GM19043 (cell line): ENCODE measurements around the gene COX11.

Experiments used
- ATAC-seq: cut with Tn5 transposase; IDR thresholded peaks from one replicate; pipeline ENCODE4 v1.9.1; 2021; ENCODE audit warnings: low read depth; ENCODE audit not compliant: unreplicated experiment

The COX11 gene, protein sequence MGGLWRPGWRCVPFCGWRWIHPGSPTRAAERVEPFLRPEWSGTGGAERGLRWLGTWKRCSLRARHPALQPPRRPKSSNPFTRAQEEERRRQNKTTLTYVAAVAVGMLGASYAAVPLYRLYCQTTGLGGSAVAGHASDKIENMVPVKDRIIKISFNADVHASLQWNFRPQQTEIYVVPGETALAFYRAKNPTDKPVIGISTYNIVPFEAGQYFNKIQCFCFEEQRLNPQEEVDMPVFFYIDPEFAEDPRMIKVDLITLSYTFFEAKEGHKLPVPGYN

DNA sequence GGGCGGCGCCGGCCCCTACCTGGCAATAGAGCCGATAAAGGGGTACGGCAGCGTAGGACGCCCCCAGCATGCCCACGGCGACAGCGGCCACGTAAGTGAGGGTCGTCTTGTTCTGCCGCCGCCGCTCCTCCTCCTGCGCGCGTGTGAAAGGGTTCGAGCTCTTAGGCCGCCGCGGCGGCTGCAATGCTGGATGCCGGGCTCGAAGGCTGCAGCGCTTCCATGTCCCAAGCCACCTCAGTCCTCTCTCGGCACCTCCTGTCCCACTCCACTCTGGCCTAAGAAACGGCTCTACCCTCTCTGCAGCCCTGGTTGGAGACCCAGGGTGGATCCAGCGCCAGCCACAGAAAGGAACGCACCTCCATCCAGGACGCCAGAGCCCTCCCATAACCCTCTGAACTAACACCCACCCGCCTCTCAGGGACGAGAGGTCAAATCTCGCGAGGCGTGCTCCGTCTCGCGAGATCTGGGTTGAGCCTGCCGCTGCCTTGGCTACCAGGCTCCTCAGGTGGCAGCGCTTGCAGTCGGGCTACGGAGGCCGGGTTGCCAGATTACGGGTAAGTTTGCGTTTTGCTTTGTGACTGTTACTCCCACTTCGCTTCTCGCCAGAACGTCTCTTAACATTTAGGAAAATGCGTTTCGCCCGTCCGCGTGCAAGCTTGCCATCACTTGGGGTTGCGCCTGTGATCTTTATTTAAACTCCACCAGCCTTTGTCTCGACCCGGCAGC is at the start of gene COX11, which contains the start of gene STXBP4:
TSS of gene COX11 (minus strand) at position 393 of the 726 bp plus-strand sequence. CDS start at position 385, 8 bp downstream.
TSS of gene STXBP4 (plus strand) at position 504 of the 726 bp plus-strand sequence. CDS start 17,455 bp downstream, outside the sequence.
- peak; percentile 86 for ATAC-seq

DNA sequence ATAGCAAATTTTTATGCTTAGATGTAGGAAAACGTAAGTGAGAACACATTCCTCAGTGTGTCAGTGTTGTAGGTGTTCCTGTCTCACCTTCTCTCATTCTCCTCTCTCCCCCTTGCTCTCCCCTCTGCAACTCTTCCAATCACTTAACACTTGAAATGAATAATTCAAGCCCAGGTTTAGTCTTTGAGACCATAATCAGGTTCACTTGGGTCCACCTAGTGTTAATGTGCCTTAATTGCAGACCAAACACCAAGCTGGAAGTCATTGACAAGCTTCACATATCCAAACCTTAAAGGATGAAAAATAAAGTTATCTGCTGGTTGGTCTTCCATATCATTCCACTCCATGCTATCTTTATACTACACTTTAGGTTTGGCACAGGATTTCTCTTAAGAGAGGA is 37.1 kb upstream of the COX11 start:
- ATAC-seq = no peak

DNA sequence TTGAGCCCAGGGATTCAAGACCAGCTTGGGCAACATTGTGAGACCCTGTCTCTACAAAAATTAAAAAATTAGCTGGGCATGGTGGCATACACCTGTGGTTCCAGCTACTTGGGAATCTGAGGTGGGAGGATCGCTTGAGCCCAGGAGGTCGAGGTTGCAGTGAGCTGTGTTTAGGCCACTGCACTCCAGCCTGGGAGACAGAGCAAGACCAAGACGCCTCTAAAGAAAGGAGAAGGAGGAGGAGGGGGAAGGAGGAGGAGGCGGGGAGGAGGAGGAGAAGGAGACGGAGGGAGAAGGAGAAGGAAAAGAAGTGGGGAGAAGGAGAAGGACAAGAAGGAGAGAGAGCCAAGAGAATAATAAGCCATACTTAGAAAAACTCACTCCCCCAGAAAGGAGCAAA is 36.0 kb upstream of the COX11 start:
- ATAC-seq = no peak

DNA sequence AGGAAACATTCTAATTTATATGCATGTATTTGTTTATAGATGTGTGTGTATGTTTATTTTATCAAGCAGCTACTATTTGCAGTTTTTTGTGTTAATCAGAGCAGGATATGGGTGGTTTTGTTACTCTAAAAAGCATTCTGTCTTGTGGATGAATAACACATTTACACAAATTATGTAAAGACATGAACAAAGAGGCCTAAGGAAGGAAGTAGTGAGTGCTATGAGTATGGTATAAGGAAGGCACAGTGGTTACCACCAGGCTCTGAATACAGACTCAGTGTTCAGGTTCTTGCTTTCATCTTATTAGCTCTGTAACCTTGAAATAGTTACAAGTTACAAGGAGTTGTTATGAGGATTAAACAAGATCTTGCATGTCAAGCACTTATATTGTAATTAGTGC is 34.0 kb upstream of the COX11 start:
- no peak for ATAC-seq

DNA sequence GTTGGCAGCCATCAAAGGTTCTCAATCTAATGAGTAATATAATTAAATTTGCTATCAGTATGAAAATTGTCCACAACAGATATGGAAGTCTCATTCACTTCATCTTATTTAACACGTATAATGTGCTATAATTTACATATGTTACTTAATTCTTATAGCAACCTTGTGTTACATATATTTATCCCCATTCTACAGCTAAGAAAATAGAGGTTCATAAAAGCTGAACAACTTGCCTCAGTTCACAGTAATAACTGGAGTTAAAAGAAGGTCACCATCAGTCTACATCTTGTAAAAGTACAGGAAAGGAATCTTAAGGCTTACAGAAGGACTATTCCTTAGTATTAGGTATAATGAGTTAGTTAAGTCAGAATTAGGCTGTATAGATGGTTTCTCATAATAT is 28.0 kb upstream of the COX11 start:
- ATAC-seq = no peak

DNA sequence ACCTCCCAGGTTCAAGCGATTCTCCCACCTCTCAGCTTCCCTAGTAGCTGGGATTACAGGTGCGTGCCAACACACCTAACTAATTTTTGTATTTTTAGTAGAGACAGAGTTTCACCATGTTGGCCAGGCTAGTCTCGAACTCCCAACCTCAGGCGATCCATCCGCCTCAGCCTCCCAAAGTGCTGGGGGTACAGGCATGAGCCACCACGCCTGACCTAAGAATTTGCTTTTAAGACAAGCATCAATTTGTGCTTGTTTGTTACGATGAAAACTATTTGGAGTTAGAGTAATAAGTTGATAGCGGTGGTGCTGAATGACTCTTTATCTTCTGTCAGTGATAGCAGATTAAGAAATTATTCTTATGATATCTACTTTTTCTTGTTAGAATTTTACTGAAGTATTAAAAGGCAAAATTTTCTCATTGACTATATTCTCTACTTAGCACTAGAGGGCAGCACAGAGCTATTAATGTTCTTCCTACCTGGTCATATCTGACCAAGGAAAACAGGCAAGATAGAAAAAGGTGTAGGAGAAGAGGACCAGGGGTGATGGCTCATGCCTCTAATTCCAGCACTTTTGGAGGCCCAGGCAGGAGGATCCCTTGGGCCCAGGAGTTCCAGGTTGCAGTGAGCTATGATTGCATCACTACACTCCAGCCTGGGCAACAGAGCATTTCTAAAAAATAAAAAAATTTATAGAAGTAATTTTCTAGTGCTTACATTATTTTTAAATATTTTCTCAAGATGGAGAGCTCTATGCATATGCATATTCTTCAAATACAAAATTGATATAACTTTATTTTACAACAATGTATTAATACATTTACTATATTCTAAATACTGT is 24.6 kb upstream of the COX11 start:
- peak; percentile 68 for ATAC-seq

DNA sequence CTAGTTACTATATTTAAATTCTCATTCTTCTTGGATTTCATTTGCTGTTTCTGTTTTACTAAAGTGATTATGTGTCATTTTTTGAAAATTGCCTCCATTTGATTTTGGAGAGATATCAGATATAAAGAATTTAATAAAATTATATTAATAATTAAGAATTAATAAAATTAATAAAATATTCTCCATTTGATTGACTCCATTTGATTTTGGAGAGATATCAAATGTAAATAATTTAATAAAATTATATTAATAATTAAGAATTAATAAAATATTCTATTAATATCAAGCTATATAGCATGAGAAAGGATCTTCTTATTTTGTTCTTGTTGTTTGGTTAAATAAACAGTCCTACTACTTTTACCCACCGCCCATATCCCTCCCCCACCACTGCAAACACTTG is 23.1 kb upstream of the COX11 start:
- ATAC-seq = no peak

DNA sequence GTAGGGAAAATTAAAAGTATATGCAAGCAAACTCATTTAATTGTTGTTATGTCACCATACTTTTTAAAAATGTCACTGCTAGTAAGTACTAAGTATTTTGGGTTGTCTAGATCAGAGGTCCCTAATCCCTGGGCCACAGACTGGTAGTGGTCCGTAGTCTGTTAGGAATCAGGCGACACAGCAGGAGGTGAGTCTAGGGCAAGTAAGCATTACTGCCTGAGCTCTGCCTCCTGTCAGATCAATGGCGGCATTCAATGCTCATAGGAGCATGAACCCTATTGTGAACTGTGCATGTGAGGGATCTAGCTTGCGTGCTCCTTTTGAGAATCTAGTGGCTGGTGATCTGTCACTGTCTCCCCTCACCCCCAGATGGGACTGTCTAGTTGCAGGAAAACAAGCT is 21.7 kb upstream of the COX11 start:
- ATAC-seq = no peak

DNA sequence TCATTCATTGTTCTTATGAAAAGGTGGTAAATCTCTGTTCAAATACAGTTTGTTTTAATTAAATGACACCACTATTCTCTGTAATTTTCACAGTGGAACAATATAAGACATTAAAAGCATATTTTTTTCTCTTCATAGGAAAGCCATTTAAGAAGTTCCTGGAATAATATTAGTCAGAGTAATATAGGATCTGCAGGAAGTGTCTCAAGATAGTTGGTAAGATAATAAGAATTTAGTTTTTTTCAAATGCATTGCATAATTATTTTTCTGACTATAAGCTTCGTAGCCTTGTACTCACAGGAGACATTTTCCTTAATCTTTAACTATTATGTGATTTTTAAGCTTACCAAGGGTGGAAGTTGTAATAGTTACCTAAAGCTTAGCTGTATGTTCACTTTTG is 17.0 kb upstream of the COX11 start:
- ATAC-seq = no peak

DNA sequence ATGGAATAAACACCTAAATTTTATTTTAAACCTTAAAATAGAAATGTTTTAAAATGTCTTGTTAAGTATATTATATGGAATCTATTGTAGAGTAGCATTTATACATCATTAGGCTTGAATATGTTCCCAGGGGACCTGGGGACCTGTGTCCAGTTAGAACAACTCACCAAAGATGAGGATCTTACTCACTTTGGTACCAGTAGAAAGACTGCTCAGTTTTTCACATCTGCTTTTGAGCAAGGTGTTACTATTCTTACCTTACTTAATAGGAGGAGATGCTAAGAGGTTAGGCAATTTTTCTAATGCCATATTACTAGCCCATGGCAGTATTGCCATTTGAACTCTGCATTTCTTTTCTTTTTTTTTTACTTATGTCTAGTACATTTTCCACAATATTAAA is 14.8 kb upstream of the COX11 start:
- ATAC-seq = no peak

DNA sequence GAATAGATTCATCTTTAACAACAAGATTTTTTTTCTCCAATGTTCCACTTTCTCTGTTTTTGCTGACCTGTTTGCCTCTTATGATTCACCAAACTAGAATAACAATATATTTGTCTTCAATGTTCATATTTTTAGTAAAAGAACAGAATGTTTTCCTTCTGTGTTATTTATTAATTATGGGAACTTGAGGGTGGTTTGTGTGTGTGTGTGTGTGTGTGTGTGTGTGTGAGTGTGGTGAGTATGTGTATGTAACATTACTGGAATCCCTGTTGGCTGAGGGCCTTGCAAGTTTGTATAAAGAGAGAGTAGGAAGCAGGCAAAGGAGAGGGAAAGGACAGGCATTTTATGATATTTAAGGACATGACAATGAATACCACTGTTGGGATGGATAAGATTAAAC is 13.9 kb upstream of the COX11 start:
- ATAC-seq = no peak

DNA sequence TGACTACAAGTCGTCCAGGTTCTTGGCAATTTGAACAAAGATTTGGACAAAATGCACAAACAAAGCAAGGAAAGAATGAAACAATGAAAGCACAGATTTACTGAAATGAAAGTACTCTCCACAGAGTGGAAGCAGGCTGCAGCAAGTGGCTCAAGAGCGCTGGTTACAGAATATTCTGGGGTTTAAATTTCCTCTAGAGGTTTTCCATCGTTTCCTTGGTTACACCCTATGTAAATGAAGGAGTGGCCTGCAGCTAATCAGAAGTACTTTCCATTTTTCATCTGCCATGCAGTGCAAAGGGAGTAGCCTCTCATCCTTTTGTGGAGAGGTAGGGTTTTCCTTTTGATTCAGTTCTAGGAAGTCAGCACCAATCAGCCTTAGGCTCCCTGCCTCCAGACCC is 11.9 kb upstream of the COX11 start:
- no peak for ATAC-seq

DNA sequence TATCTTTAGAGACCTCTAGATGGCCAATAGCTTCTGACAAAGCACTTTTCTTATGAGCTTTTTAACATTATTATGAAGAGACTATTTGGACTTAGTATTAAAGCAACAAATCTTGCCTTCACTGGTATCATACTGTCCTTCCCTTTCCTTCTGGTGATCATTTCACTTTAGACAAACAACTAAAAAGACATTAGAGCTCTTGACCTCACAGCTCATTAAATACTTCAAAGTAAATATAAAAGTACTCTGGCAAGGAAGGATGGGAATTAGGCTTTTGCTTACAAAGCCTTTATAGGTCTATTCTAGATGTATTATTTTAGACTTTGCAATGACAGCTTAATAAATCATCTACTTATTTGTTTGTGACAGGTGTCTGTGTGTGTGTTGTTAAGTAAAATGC is 11.2 kb upstream of the COX11 start:
- no peak for ATAC-seq

DNA sequence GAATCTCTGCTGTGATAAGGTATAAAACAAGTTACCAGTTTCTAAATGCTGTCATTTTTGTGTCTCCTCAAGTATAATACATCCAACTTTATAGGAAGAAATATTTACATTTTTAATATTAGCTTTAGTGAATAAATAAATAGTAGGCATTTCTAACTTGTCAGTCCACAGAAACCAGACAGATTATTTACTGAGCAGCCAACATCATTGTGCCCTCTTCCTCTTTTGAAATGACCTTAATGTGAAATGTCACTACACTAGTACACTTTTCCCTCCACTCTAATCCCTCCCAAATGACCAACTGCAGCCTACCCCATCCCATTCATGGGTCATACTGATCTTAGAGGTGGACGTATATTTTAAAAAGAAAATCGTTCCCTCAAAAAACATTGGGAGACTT is 9.3 kb upstream of the COX11 start:
- no peak for ATAC-seq

DNA sequence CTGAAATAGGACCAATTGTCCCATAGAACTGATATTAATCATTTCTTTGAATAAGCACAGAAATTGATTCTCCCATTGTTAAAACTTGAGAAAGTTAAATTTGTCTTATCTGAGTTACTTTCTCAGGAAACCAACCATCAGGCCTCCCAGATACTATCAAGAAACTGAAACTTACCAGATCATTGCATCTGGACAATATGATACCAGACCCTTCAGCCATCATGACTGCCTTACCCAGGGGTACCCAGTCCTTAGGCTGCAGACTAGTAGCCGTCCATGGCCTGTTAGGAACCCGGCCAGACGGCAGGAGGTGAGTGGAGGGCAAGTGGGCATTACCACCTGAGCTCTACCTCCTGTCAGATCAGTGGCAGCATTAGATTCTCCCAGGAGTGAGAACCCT is 7.9 kb upstream of the COX11 start:
- ATAC-seq = no peak

DNA sequence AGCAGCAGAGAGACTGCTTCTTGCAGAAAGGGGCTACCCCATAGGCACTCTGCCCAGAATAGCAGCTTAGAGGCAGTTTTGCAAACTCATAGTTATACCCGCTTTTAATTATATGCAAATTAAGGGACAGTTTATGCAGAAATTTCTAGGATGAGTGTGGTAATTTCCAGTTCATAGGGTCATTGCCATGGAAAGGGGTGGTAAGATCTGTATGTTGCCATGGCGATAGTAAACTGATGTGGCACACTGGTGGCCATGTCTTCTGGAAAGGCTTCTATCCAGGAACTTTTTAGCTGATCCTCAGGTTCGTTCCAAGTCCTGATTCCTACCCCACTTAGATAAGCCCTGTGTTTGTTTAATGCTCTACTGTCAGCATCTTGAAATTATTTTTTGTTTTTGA is 6.3 kb upstream of the COX11 start:
- no peak for ATAC-seq

DNA sequence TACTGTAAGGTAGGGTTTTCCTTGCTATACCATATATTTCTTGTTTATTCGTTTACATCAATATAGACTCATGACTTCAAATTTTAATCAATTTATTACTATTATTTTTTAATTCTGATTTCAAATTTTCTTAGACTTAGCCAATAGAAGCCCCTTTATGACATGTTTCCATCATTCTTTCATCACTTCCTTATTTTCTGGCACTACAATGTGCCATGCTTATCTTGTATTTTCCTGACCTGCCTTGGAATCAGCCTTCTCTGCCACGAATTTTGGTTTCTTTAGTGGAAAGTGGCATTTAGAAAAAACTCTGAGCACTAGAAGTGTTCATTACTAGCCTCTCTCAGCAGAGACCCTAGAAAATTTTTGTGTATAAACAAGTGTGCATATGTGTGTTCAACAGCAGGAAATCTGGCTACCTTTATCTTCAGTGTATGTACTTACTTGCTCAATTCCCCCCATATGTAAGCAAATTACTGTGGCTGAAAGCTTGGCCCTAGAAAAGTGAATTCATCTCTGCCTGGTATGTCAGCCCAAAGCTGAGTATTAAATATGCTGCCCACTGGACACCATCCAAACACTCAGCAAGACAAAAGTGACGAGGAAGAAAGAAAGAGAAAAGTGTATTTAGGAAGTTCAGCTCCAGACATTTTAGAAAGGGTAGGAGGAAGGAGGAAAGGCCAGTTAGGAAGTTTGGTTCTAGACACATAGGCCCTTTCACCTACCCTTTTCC is 4.1 kb upstream of the COX11 start:
- no peak for ATAC-seq

DNA sequence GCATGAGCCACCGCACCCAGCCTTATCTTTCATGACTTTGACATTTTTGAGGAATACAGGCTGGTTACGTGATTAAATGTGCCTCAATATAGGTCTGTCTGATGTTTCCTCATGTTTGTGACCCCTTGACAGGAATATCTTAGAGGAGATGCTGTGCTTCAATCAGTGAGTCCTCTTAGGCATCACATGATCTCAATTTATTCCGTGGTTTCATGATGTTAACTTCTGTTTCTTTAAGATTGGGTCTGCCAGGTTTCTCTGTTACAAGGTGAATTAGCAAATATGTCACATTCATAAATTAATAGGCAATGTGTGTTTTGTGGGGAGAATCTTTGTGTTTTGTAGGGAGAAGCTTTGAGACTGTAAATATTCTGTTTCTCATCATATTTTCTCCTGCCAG is 3.4 kb upstream of the COX11 start:
- ATAC-seq = no peak

DNA sequence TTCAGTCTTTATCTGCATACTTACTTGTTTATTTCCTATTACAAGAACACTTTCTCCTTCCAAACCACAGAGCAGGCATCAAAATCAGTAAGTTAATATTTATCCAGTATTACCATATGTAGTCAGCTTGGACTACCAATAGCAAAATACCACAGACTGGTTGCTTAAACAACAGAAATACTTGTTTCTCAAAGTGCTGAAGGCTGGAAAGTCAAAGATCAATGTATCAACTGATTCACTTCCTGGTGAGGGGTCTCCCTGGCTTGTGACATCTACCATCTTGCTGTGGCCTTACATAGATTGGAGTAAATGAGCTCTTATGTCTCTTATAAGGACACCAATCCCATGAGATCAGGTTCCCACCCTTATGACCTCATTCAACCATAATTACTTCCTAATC is 2.7 kb upstream of the COX11 start:
- ATAC-seq = no peak

DNA sequence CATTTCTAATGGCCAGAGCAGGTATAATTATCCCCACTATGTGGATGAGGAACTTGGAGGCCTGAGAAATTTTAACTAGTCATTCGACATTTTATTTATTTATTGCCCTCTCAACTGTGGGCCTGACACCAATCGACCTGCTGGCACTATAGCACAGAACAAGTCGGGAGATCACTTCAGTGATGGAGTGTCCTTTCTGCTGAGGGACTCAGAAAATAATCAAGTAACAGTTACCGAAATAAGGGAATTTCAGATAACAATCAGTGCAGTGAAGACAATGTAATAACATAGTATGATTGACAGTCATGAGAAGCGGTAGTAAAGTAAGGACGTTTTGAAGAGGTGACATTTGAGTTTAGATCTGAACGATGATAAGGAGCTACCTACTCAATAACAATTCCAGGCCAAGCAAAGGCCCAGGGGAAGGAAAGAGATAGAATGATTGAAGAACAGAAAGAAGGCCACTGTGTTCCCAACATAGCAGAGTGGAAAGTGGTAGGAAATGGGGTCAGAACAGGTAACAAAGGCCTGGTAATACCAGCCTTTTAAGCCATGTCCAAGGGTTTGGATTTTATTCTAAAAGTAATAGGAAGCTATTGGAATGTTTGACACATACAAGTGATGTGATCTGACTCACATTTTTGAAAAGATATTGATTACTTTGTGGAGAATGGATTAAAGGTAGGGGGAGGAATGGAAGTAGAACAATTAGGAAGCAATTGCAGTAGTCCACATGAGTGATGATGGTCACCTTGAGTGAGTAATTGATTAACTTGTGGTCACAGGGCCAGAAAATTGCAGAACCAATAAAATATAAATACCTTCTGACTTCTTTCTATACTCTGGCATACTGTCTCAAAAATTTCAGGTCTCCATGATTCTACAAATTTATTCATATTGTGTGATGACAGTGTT is 1.5 kb upstream of the COX11 start:
- ATAC-seq = no peak
